ENCODE measurements around the gene OR8D2.
"Not testable (repeated sequence)": the region's sequence is repeated elsewhere in the genome, so short reads cannot be mapped to it uniquely, and the experiment has no call there.

The OR8D2 gene

GRCh38 chr11:124285610-124286344, 34.2 kb downstream of the OR8D2 start:
- no peak for DNase-seq

- no peak for DNase-seq
These were observed 41.7 kb downstream of the OR8D2 start for GRCh38 chr11:124278261-124278660.

DNA sequence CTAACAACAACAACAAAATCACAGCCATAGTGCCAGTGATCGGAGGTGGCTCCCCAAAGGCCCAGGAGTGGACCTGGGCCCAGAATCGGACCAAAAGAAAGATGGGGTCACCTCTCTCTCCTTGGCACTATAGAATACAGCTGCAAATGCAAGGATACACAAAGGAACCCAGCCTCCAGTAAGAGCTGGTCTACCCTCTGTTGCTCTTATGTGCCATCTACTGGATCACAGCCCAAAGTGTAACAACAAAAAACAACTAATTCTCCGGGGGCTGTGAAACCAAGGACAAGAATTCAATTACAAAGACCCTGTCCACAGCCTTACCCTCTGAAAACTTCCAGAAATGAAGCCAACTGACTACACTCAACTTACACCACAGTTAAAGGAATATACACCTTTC, 42.2 kb downstream of the OR8D2 start:
- no peak for DNase-seq

DNA sequence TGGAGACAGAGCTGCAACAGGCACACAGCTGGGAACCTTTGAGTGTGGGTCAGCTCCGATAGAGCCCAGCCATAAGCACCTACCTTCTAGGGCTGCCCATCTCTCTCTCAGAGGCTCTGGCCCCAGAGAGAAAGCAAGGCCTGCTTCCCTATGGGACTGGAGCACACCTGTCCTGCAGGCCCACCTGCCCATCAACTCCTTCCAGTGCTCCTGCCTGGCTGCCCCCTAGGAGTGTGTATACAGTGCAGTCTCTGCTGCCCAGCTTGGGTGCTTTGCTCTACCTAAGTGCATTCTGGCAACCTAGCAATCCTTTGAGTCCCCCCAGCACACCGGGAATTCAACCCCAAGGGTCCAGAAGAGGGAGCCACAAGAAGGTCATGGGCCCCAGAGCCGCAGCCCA, 42.8 kb downstream of the OR8D2 start:
- DNase-seq = no peak

DNA sequence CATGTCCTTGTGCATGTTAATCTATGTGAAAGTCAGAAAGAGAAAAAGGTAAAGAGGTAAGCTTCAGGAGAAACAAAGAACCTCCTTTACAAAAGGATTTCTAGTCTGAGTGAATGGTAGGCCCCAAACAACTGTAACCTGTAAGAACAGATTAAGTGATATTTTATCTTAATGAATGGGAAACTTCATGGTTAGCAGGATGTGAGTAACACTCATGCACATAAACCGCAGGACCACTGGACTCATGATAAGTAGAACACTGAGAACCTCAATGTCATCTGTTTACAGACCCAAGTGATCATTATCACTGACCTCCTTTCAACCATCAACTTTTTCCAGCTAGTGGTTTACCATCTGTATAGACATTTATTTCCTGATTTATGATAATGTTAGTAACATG, 43.9 kb downstream of the OR8D2 start:
- no peak for DNase-seq

GRCh38 chr11:124274000-124274399, 46.0 kb downstream of the OR8D2 start:
- no peak for DNase-seq

DNA sequence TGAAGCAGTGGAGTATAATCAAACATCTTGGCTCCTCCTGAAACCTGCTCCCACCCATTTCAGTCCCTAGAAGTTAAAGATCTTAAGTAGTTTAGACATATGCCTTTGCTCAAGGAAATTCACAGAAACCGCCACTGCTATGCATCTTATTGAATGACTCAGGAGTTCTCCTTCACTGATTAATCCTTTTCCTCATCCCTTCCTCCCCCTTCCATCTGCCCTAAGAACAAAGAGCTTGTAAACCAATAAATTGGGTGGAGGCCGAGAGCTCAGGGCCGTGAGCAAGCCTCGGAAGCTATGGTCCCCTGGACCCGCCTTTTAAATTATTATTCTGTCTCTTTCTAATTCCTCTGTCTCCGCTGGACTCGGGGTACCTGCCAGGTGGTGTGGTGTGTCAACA, 49.1 kb downstream of the OR8D2 start:
- DNase-seq = not testable (repeated sequence)

Measured in CD4-positive, alpha-beta T cell treated with Interferon alpha-2 for 1 hour (primary cell).